ENCODE results near the gene EPN1. TPM values are rescaled to one million over a fixed set of nuclear protein-coding genes. Genes with fewer than 3 reads are reported as not detected.

Gene EPN1
- polyA plus RNA-seq, 1 experiment, result 60.8 TPM

- DNase-seq (ENCODE audit: low read depth), result no peak
- CTCF ChIA-PET, result interaction anchor here (1.2 to 2.0 kb wide), 7 partner anchors 8 to 38 kb away, joined by 4 to 17 read pairs (median 5); partner anchors contain the start of gene U2AF2
- POLR2A ChIA-PET, result no interaction called here
These were observed 4.6 kb upstream of the EPN1 start for GRCh38 chr19:55670280-55671053.

DNA sequence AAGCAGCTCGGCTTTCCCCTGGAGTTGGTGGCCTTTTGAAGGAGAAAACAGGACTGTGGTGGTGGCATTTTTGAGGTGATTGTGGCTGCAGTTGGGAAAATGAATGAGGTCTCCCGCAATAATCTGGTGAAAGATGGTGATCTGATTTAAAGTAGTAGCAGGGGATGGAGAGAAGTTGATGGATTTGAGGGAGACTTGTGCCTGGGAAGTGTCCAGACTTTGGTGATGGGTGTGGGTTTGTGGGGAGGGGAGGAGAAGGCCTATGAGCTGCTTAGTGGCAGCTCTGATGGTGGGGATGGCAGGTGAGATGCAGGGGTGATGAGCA lies 4.0 kb upstream of the EPN1 start:
- TF ChIP-seq CTCF (IDR thresholded peaks at IDR 0.05; ENCODE audit: insufficient read depth, low read depth, low read length), result no peak
- no peak for DNase-seq (ENCODE audit: low read depth)
- CTCF ChIA-PET, result interaction anchor here (1.0 to 2.0 kb wide), 11 partner anchors 9 to 45 kb away, joined by 3 to 17 read pairs (median 4); partner anchors contain the start of genes CCDC106 and U2AF2
- Histone ChIP-seq H3K4me3 (ENCODE audit: low read depth, low read length) (no peak overlapping the region), H3K27me3 (ENCODE audit: control insufficient read depth, insufficient read depth, low read length) (no peaks in the 10 kb centered on the region), H3K36me3 (ENCODE audit: control insufficient read depth, insufficient read depth, low read length) (peaks cover 38% of the 10 kb centered on the region)
- POLR2A ChIA-PET, result no interaction called here

More at GRCh38 chr19:55670280-55671053, 4.6 kb upstream of the EPN1 start:
- Histone ChIP-seq H3K36me3 (ENCODE audit: control insufficient read depth, insufficient read depth, low read length) (peaks cover 40% of the 10 kb centered on the region), H3K27me3 (ENCODE audit: control insufficient read depth, insufficient read depth, low read length) (no peaks in the 10 kb centered on the region), H3K4me3 (ENCODE audit: low read depth, low read length) (no peak overlapping the region)
- TF ChIP-seq CTCF (IDR thresholded peaks at IDR 0.05; ENCODE audit: insufficient read depth, low read depth, low read length), result no peak

- no peak for TF ChIP-seq CTCF (IDR thresholded peaks at IDR 0.05; ENCODE audit: insufficient read depth, low read depth, low read length)
These were observed 2.6 kb upstream of the EPN1 start for GRCh38 chr19:55672418-55672817.

GRCh38 chr19:55673465-55673864 lies 1.6 kb upstream of the EPN1 start:
- H3K36me3 ChIP-seq (ENCODE audit: control insufficient read depth, insufficient read depth, low read length), result peaks cover 22% of the 10 kb centered on the region
- H3K27me3 ChIP-seq (ENCODE audit: control insufficient read depth, insufficient read depth, low read length), result no peaks in the 10 kb centered on the region
- no peak for DNase-seq (ENCODE audit: low read depth)
- no peak for TF ChIP-seq CTCF (IDR thresholded peaks at IDR 0.05; ENCODE audit: insufficient read depth, low read depth, low read length)
- ChIA-PET POLR2A (no interaction called here), CTCF (interaction anchor here (0.5 to 0.9 kb wide), 2 partner anchors 41 to 508 kb away, joined by 3 read pairs; no protein-coding TSS in a partner anchor)
- no peak overlapping the region for H3K4me3 ChIP-seq (ENCODE audit: low read depth, low read length)

More at GRCh38 chr19:55672418-55672817, 2.6 kb upstream of the EPN1 start:
- POLR2A ChIA-PET, result no interaction called here
- no peaks in the 10 kb centered on the region for H3K27me3 ChIP-seq (ENCODE audit: control insufficient read depth, insufficient read depth, low read length)
- H3K4me3 ChIP-seq (ENCODE audit: low read depth, low read length), result no peak overlapping the region
- CTCF ChIA-PET, result interaction anchor here (1.3 to 2.0 kb wide), 4 partner anchors 15 to 46 kb away, joined by 3 to 17 read pairs (median 6); partner anchors contain the start of gene CCDC106
- H3K36me3 ChIP-seq (ENCODE audit: control insufficient read depth, insufficient read depth, low read length), result peaks cover 26% of the 10 kb centered on the region
- no peak for DNase-seq (ENCODE audit: low read depth)

DNA sequence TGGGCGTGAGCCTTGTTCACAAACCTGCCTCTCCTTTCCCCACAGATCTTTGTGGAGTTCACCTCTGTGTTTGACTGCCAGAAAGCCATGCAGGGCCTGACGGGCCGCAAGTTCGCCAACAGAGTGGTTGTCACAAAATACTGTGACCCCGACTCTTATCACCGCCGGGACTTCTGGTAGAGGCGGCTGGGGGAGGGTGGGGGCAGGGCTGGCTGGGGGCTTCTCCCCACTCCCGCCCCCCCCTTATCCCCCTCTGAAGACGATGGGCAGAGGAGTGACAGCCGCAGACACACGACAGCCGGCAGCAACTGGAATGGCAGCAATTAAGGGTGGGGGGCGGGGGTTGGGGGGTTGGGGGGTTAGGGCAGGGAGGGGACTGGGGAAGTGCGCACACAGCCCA lies 1.1 kb upstream of the EPN1 start:
- ChIA-PET CTCF (interaction anchor here (0.9 kb wide), 1 partner anchor 41 kb away, joined by 3 read pairs; no protein-coding TSS in a partner anchor), POLR2A (no interaction called here)
- peaks cover 23% of the 10 kb centered on the region for H3K36me3 ChIP-seq (ENCODE audit: control insufficient read depth, insufficient read depth, low read length)
- DNase-seq (ENCODE audit: low read depth), result no peak
- TF ChIP-seq CTCF (IDR thresholded peaks at IDR 0.05; ENCODE audit: insufficient read depth, low read depth, low read length), result no peak
- H3K4me3 ChIP-seq (ENCODE audit: low read depth, low read length), result no peak overlapping the region
- no peaks in the 10 kb centered on the region for H3K27me3 ChIP-seq (ENCODE audit: control insufficient read depth, insufficient read depth, low read length)
